DOHH2 (cell line): ENCODE data around the gene KRTAP10-6.

Experiments
- EZH2phosphoT487 ChIP-seq: fragments of 200-600 bp; sonication (generic); IDR thresholded peaks from 2 replicates; pipeline ENCODE4 v1.6.1; 2017; ENCODE audit warnings: borderline replicate concordance, mild to moderate bottlenecking, antibody characterized with exemption, low read length, moderate library complexity, mixed read lengths
- TF ChIP-seq, protein P1 (sequence below): fragments of 200-600 bp; sonication (generic); IDR thresholded peaks from one replicate; pipeline ENCODE4 v1.5.1; 2014; ENCODE audit warnings: antibody characterized with exemption, mild to moderate bottlenecking, low read depth, low read length; ENCODE audit not compliant: poor library complexity, severe bottlenecking

- TF ChIP-seq, protein P1, sequence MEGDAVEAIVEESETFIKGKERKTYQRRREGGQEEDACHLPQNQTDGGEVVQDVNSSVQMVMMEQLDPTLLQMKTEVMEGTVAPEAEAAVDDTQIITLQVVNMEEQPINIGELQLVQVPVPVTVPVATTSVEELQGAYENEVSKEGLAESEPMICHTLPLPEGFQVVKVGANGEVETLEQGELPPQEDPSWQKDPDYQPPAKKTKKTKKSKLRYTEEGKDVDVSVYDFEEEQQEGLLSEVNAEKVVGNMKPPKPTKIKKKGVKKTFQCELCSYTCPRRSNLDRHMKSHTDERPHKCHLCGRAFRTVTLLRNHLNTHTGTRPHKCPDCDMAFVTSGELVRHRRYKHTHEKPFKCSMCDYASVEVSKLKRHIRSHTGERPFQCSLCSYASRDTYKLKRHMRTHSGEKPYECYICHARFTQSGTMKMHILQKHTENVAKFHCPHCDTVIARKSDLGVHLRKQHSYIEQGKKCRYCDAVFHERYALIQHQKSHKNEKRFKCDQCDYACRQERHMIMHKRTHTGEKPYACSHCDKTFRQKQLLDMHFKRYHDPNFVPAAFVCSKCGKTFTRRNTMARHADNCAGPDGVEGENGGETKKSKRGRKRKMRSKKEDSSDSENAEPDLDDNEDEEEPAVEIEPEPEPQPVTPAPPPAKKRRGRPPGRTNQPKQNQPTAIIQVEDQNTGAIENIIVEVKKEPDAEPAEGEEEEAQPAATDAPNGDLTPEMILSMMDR, result no peak
- TF ChIP-seq EZH2phosphoT487, result no peak
These were observed 26.2 kb upstream of the KRTAP10-6 start for GRCh38 chr21:44618504-44618903.
